Heart right ventricle (tissue), 16 donors: ENCODE measurements around the gene AMT. TPM values are rescaled to one million over a fixed set of nuclear protein-coding genes. Genes with fewer than 3 reads are reported as not detected.

ENCODE experiments used
- ATAC-seq, 8 donors: fragments of 200-7000 bp; cut with Tn5 transposase; one replicate each; pipeline ENCODE4 v1.9.1; 2020; ENCODE audit warnings: mild to moderate bottlenecking in 8 of 8, moderate library complexity in 8 of 8, moderate number of reproducible peaks in 1 of 8
- DNase-seq, 2 donors: peaks; one replicate each; pipeline ENCODE4 v3.0.0-alpha.2; 2020
- H3K27ac ChIP-seq, 10 donors: fragments of 200-600 bp; sonication (generic) in 2 of 10; one replicate each; pipeline versions ENCODE4 v1.5.0 to v1.8.0; 2020 to 2022; ENCODE audit warnings: mild to moderate bottlenecking in 3 of 10
- H3K27me3 ChIP-seq, 7 donors: fragments of 200-600 bp; one replicate each; pipeline ENCODE4 v1.8.0; 2021 to 2022; ENCODE audit warnings: mild to moderate bottlenecking in 2 of 7
- H3K36me3 ChIP-seq, 9 donors: fragments of 200-600 bp; sonication (generic) in 1 of 9; one replicate each; pipeline versions ENCODE4 v1.5.0 to v1.8.0; 2020 to 2022; ENCODE audit warnings: mild to moderate bottlenecking in 2 of 9
- H3K4me1 ChIP-seq, 9 donors: fragments of 200-600 bp; sonication (generic) in 1 of 9; one replicate each; pipeline versions ENCODE4 v1.5.0 to v1.8.0; 2020 to 2022; ENCODE audit warnings: mild to moderate bottlenecking in 4 of 9
- H3K4me3 ChIP-seq, 10 donors: fragments of 200-600 bp; sonication (generic) in 2 of 10; one replicate each; pipeline versions ENCODE4 v1.5.0 to v1.8.0; 2020 to 2022; ENCODE audit warnings: mild to moderate bottlenecking in 7 of 10, moderate library complexity in 2 of 10
- H3K9me3 ChIP-seq, 11 donors: fragments of 200-600 bp in 10 of 11; sonication (generic) in 2 of 11; one replicate each; pipeline versions ENCODE4 v1.5.0 to v1.8.0; 2013 to 2022; ENCODE audit warnings: mild to moderate bottlenecking in 2 of 11, control low read depth in 1 of 11, moderate library complexity in 1 of 11
- CTCF ChIP-seq, 9 donors: fragments of 200-600 bp; sonication (generic) in 2 of 9; IDR thresholded peaks; one replicate each; pipeline versions ENCODE4 v1.5.0 to v1.8.0; 2021 to 2022; ENCODE audit warnings: antibody characterized with exemption in 9 of 9, mild to moderate bottlenecking in 5 of 9, moderate library complexity in 1 of 9
- WGBS, 2 donors: extraction: QIAGEN DNeasy Blood & Tissue Kit; methylation state at CpG; one replicate each; pipeline ENCODE4 v1.1.7; 2013; ENCODE audit warnings: inconsistent platforms in 1 of 2; 5-methylcytosine and 5-hydroxymethylcytosine counted together
- intact Hi-C, 10 donors: fragments of 100-400 bp; cut with DNase I; formaldehyde crosslinking; loops; one replicate each; pipeline versions ENCODE4 v1.11.1 to v1.14.2; 2022
- polyA plus RNA-seq, 2 donors: library from polyadenylated mRNA; stranded (reverse); fragments of 200-250 nt; gene quantifications; one replicate each; pipeline ENCODE4 v1.2.3, GENCODE V29; 2013
- total RNA-seq, 10 donors: library from RNA; stranded (reverse); fragmentation: NEBNext Ultra II Directional in 3 of 10; extraction: Animal tissue kit (Norgen Biotek cat#: 25700) in 3 of 10; gene quantifications; one replicate each; pipeline versions ENCODE4 v1.2.1 to v1.2.4, GENCODE V29; 2021 to 2023
- donor health status: Arrhythmogenic right ventricular cardiomyopathy.
- donor health status: ischemic (EF 13 %, LVEDD 7.1; RV severe dilation, severe dysfunction).
- donor health status: healthy with polysubstance abuse.
- donor health status: DM: no; HTN: yes; CAD: no.
- donor health status: DM: no; HTN: no; CAD: no.
- donor health status: ischemic (EF 25% LVEDD 6.9; RV normal size, moderate dysfunction).
- donor health status: ischemic (EF 25% LVEDD 5.7; RV mildly dilated, moderate dysfunction).
- donor health status: healthy.
- donor health status: DM: yes; HTN: yes; CAD: no.
- donor health status: Ischemic cardiomyopathy.
- donor health status: ischemic (EF 35%, LVEDD 5.7; RV mildly dilated, moderate dysfunction).
- donor health status: nonischemic (EF 11% LVEDD 7.7; RV severe dilation, severe dysfunction).
- donor health status: DM: yes; HTN: yes; CAD: no.
- donor health status: PGD.
- donor health status: ischemic (EF 29% LVEDD 5.4; RV normal size, mild dysfunction).
- donor health status: nonischemic (EF 23%, LVEDD 6.1; RV moderate dilation, normal function).

AMT gene
- total and polyA plus RNA-seq, 12 donors = 3.2 to 40.9 (median 31.1) TPM

DNA sequence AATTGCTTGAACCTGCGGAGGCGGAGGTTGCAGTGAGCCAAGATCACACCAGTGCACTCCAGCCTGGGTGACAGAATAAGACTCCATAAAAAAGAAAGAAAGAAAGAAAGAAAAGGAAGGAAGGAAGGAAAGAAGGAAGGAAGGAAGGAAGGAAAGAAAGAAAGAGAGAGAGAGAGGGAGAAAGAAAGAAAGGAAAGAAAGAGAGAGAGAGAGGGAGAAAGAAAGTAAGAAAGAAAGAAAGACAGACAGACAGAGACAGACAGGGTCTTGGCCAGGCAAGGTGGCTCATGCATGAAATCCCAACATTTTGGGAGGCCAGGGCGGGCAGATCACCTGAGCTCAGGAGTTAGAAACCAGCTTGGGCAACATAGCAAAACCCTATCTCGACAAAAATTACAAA, 31.3 kb upstream of the AMT start:
- no peak for TF ChIP-seq CTCF (IDR thresholded peaks at IDR 0.05)
- intact Hi-C loops = loop anchor here in 1 of 10 donors (5.0 kb wide), 1 partner anchor 466 kb away; no protein-coding TSS in a partner anchor
- ATAC-seq (no peak), DNase-seq (no peak)
- H3K9me3 ChIP-seq = no peaks in the 10 kb centered on the region
- peaks cover 9 to 33% (median 20%) of the 10 kb centered on the region in 9 donors for H3K4me1 ChIP-seq
- H3K27me3 ChIP-seq = no peaks in the 10 kb centered on the region
- no peak overlapping the region for H3K4me3 ChIP-seq
- WGBS, 2 donors = 96% methylated on average over 4 of the region's 4 CpGs
- H3K36me3 ChIP-seq = no peaks in the 10 kb centered on the region
- no peak overlapping the region for H3K27ac ChIP-seq

DNA sequence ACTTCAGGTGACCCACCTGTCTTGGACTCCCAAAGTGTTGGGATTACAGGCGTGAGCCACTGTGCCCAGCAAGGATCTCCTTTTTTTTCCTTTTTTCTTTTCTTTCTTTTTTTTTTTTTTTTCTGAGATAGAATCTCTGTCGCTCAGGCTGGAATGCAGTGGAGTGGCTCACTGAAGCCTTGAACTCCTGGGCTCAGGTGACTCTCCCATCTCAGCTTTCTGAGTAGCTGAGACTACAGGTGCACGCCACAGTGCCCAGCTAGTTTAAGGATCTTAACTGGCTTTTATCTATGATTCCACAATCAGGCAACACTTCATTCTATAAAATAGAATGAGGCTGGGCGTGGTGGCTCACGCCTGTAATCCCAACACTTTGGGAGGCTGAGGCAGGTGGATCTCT, 23.1 kb upstream of the AMT start:
- no peak for TF ChIP-seq CTCF (IDR thresholded peaks at IDR 0.05)
- no peak overlapping the region for H3K4me3 ChIP-seq
- intact Hi-C loops = loop anchor here in 9 of 10 donors (5.0 to 10.0 kb wide), 9 partner anchors 101 to 458 kb away; partner anchors contain the start of genes KLHDC8B (in 5 of the 9), USP4 (in 5 of the 9) and QARS1 (in 1 of the 9)
- H3K9me3 ChIP-seq = no peaks in the 10 kb centered on the region
- DNase-seq = no peak
- H3K27me3 ChIP-seq = no peaks in the 10 kb centered on the region
- 96 to 98% methylated on average over 5 of the region's 5 CpGs for WGBS, 2 donors
- H3K4me1 ChIP-seq = peaks cover 0 to 35% (median 14%) of the 10 kb centered on the region in 9 donors
- no peak for ATAC-seq
- H3K27ac ChIP-seq = peak overlapping the region in 1 of 10 donors; percentile 86
- H3K36me3 ChIP-seq = no peaks in the 10 kb centered on the region

DNA sequence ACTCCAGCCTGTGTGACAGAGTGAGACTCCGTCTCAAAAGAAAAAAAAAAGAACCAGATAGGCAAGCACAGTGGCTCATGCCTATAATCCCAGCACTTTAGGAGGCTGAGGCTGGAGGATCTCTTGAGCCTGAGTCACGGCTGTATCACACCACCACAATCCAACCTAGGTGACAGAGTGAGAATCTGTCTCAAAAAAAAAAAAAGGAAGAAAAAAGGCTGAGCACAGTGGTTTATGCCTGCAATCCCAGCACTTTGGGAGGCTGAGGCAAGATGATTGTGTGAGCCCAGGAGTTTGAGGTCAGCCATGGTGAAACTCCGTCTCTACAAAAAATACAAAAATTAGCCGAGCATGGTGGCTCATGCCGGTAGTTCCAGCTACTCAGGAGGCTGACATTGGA, 12.5 kb upstream of the AMT start:
- ATAC-seq = peak in 1 of 8 donors; percentile 36
- no peak overlapping the region for H3K27ac ChIP-seq

GRCh38 chr3:49428752-49429080, 6.4 kb upstream of the AMT start:
- intact Hi-C loops = loop anchor here in 2 of 10 donors (10.0 kb wide), 2 partner anchors 264 to 404 kb away; partner anchors contain the start of genes CCDC71 (in 1 of the 2), IMPDH2 (in 1 of the 2) and NDUFAF3 (in 1 of the 2)
- H3K4me1 ChIP-seq = peaks cover 2 to 21% (median 10%) of the 10 kb centered on the region in 9 donors
- H3K27ac ChIP-seq = peak overlapping the region; percentile 90 to 97 (median 95)
- no peaks in the 10 kb centered on the region for H3K27me3 ChIP-seq
- H3K4me3 ChIP-seq = peak overlapping the region; percentile 57 to 83 (median 72)
- TF ChIP-seq CTCF (IDR thresholded peaks at IDR 0.05) = no peak
- no peak for DNase-seq
- ATAC-seq = peak in 4 of 8 donors; percentile 1 to 5 (median 2)
- no peaks in the 10 kb centered on the region for H3K9me3 ChIP-seq
- WGBS, 2 donors = 5 to 10% methylated on average over 9 of the region's 9 CpGs
- peaks cover 0 to 28% (median 9%) of the 10 kb centered on the region in 9 donors for H3K36me3 ChIP-seq

More for the DNA sequence above, 12.5 kb upstream of the AMT start:
- Histone ChIP-seq H3K27me3 (no peaks in the 10 kb centered on the region), H3K4me1 (peaks cover 0 to 7% (median 3%) of the 10 kb centered on the region in 9 donors), H3K36me3 (no peaks in the 10 kb centered on the region), H3K4me3 (no peak overlapping the region), H3K9me3 (no peaks in the 10 kb centered on the region)
- no peak for DNase-seq
- 87 to 91% methylated on average over 5 of the region's 5 CpGs for WGBS, 2 donors
- intact Hi-C loops = loop anchor here in 1 of 10 donors (5.0 kb wide), 1 partner anchor 92 kb away; the partner anchor contains the start of gene USP4
- no peak for TF ChIP-seq CTCF (IDR thresholded peaks at IDR 0.05)
